Measurements from ENCODE around the gene GP1BA.

Gene GP1BA

GRCh38 chr17:4893272-4893671, 38.8 kb upstream of the GP1BA start:
- no peak for TF ChIP-seq CTCF (IDR thresholded peaks at IDR 0.05; ENCODE audit: borderline replicate concordance, control extremely low read depth, extremely low read depth, insufficient read depth, missing control alignments)
- DNase-seq (ENCODE audit: low spot score) = no peak
- in situ Hi-C loops (cut with MboI; ENCODE audit: low sequenced_read_pairs, unreplicated experiment) = no loop called here

- in situ Hi-C loops (cut with MboI; ENCODE audit: low sequenced_read_pairs, unreplicated experiment) = no loop called here
- DNase-seq (ENCODE audit: low spot score) = no peak
- TF ChIP-seq CTCF (IDR thresholded peaks at IDR 0.05; ENCODE audit: borderline replicate concordance, control extremely low read depth, extremely low read depth, insufficient read depth, missing control alignments) = no peak
Measured at GRCh38 chr17:4893721-4894560, 38.1 kb upstream of the GP1BA start.

- DNase-seq (ENCODE audit: low spot score) = no peak
- in situ Hi-C loops (cut with MboI; ENCODE audit: low sequenced_read_pairs, unreplicated experiment) = no loop called here
- TF ChIP-seq CTCF (IDR thresholded peaks at IDR 0.05; ENCODE audit: borderline replicate concordance, control extremely low read depth, extremely low read depth, insufficient read depth, missing control alignments) = no peak
Measured at GRCh38 chr17:4895121-4895520, 37.0 kb upstream of the GP1BA start.

- no peak for DNase-seq (ENCODE audit: low spot score)
- TF ChIP-seq CTCF (IDR thresholded peaks at IDR 0.05; ENCODE audit: borderline replicate concordance, control extremely low read depth, extremely low read depth, insufficient read depth, missing control alignments) = no peak
- in situ Hi-C loops (cut with MboI; ENCODE audit: low sequenced_read_pairs, unreplicated experiment) = no loop called here
Measured at GRCh38 chr17:4895657-4896331, 36.3 kb upstream of the GP1BA start.

- in situ Hi-C loops (cut with MboI; ENCODE audit: low sequenced_read_pairs, unreplicated experiment) = no loop called here
- no peak for TF ChIP-seq CTCF (IDR thresholded peaks at IDR 0.05; ENCODE audit: borderline replicate concordance, control extremely low read depth, extremely low read depth, insufficient read depth, missing control alignments)
- no peak for DNase-seq (ENCODE audit: low spot score)
Measured at GRCh38 chr17:4896332-4897197, 35.5 kb upstream of the GP1BA start.

- no peak for DNase-seq (ENCODE audit: low spot score)
- in situ Hi-C loops (cut with MboI; ENCODE audit: low sequenced_read_pairs, unreplicated experiment) = no loop called here
Measured at GRCh38 chr17:4897198-4897687, 34.8 kb upstream of the GP1BA start.

More at GRCh38 chr17:4897198-4897687, 34.8 kb upstream of the GP1BA start:
- no peak for TF ChIP-seq CTCF (IDR thresholded peaks at IDR 0.05; ENCODE audit: borderline replicate concordance, control extremely low read depth, extremely low read depth, insufficient read depth, missing control alignments)

All from GM13976 (cell line).